ENCODE results near the gene FGF9.

The FGF9 gene

DNA sequence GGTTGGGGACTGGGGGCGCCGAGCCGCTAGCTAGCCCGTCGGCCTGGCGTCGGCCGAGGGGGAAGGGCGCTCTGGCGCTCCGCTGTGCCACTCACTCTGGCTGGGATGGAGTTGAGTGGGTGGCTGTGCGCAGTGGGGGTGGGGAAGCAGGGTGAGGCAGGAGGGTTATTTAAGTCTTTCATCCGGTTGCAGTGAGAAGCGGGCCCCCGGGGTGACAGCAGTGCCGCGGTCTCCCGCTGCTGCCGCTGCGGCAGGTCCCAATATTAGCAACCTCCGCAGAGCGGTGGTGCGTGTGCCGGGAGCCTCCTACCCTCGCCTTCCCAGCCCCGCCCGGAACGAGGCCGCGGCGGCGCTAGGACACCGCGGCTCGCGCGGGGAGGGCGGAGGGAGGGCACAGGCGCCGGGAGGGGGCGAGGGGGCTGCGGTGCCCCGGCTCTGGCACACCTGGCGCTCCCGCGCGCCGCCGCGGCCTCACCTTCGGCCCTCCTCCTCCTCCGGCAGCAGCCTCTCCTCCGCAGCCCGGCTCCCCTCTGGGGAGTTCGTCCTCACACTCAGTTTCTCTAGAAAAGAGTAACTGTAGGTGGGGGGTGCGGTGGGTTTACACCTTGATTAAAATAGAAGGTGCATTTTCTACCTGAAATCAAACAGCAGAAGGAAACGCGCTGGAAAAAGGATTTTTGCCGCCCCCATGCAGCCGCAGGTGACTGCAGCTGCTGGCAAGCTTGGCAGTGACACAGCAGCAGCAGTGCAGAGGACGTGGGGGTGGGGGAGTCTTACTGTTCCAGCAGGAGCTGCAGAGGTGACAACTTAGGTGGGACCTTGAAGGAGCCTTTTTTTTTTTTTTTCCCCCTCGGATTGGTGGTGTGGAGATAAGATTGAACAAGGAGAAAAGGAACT lies 4.5 kb downstream of the FGF9 start:
- DNase-seq = no peak

DNA sequence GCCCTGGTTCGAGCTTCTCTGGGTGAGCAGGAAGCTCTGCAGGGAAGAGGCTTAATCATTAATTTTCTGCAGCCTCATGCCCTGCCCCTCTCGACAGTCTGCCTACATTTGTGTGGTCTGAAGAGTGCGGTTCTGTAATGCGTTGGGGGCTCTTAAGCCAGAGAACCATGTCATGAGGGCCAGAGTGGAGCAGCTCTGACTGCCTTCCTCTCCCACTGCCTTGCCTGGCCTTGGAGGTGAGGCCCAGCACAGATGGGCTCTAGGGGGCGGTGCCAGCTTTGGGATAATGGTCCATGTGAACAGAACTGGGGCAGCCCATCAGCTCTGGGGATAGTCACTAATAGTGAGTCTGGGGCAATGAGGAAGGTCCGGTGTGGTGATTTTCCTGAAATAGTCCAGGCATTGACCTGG lies 5.7 kb downstream of the FGF9 start:
- DNase-seq = no peak

DNA sequence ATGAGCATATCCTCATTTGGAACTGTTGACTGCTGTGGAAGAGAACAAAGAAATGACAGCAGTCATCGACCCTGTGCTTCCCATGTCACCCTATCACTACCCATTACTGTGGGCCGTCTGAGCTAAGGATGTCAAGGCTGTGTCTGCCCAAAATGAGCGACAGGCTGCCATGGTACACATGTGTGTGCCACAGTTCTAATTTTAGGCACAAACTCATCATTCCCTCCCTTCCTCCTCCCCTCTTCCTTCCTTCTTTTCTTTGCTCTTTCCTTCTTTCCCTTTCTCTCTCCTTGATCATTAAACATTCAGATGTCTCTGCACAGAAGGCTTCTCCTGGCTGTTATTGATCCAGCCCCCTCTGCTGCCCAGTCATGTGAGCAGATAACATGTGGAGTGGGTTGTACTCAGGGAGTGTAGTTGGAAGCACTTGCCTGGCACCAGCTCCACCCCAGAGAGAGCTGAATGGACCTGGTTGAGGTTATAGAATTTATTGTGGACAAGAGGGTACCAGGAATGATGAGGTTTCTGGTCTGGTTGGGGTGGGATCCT lies 6.3 kb downstream of the FGF9 start:
- DNase-seq = no peak

DNA sequence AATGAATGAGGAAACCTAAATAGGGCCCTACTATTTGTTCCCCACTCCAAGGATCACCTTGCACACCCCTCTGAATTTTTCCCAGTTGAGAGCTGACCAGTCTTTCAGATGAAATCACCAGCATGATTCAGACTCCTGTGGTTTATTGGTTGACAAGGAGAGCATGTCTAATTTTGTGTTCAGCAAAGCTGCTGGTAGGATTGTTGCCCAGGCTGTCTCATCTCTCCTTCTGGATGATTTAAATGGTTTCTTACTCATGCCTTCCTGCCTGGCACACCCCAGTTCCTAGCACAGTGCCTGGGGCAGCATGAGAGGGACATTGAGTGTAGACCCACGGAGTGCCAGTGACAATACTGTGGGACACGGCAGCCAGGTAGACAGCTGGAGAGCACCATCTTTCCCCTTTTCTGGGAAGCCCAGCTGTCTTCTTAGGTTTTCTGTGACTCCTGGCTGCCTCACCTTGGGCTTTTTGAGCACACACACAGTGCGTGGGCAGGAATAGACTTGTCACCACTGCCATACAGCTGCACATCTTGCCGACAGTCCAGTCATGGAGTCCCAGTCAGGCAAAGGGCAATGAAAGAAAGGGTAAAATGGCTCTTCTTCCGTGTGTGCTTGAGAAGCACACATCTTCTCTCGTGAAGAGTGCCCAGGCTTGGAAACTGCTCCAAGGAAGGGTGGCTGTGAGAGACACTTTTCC lies 12.3 kb downstream of the FGF9 start:
- DNase-seq = no peak

DNA sequence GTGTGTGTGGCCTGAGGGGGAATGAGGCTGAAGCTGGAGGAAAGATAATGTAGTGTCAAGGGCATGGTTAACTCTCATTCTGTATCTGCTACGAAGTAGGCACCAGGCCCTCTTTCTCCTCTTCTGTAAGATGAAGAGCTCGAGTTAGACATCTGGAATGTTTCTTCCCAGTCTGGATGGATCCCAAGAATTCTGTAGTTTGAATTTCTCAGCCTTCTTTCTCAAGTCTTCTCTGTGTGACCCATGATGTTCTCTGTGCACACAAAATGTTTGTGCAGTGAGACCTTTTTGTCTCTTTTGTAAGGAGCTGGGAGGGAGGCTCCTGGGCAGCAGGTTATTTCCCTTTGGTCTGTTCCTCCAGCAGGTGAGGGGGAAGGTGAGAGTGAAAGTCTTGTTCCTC lies 13.7 kb downstream of the FGF9 start:
- no peak for DNase-seq

DNA sequence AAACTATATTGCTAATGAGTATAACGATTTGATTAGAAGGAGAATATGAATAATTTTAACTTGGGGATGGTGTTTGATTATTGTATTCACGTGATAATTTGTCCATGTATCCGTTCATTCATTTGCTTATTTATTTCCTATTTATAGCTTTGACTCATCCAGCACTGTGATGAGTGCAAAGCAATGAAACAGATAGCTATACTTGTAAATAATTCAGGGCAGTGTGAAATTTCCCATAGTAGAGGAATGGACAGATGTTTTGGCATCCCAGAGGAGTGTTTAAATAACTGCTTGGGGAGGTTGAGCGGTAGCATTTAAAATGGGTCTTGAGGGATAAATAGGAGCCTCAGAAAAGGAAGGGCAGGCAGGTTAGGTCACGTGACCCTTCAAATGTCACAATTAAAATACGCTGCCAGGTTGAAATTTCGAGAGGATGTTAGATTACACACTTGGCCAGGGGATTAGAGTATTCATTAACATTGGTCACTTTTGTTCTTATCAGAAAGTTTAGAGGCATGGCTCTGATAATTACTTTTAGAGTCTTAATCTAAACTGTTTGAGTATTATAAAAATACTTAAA lies 14.7 kb downstream of the FGF9 start:
- DNase-seq = no peak

DNA sequence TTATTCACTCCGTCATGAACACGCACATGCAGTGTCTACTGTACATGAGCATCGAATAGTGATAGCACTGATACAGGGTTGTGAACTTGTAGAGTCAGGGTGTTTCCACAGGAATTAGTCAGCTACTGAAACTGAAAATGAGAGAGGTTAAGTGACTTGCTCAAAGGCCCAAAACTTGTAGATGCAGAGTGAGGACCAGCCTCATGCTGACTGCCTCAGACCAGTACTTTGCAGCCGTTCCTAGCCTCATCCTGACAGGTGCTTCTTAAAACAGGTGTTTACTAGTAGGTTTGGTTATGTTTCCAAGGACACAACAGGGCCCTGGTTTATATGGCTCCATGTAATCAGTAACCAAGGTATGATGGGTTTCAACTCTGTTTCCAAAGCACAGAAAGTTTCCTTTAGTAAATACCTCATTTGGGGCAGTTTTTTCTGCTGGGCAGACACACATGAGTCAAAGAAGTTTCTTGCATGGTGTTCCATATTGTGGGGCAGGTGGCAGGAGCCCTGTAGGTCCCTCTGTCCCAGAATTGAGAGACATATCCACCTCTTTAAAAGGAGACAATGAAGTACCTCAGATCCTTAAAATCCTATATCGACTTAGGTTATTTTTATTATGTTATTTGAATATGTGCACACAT lies 16.0 kb downstream of the FGF9 start:
- DNase-seq = no peak

DNA sequence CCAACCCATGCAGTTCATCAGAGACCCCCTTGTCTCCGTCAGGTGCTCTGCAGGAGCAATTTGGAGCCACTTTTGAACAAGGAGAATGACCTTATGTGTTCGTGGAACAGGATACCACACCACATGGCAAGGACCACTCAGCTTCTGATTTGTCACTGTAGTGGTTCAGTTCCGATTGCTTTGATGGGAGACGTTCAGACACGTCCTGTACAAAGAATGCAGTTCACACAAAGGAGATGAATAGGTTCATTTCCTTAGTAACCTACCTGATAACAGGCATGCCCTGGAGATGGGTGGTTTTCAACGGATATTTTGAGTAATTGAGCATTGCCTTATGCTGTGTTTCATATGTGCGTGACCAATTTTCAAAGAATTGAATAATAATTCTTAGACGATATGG lies 17.2 kb downstream of the FGF9 start:
- DNase-seq = no peak

DNA sequence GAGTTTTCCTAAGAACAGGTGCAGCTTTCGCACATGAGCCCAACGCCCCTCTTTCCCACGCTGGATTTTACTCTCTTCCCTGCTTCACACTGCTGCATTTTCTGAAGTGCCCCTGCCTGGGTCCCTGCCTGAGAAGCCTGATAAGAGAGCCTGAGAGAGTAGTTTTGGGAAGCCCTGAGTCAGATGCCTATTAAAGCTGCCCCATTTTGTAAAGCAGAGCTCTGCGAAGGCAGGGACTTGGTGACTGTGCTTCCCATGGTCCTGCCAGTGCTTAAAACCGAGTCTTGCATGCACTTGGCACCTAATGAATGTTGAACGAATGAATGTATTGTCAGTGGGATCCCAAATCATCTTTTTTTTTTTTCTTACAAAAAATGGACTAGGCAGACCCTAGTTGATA lies 18.2 kb downstream of the FGF9 start:
- no peak for DNase-seq

DNA sequence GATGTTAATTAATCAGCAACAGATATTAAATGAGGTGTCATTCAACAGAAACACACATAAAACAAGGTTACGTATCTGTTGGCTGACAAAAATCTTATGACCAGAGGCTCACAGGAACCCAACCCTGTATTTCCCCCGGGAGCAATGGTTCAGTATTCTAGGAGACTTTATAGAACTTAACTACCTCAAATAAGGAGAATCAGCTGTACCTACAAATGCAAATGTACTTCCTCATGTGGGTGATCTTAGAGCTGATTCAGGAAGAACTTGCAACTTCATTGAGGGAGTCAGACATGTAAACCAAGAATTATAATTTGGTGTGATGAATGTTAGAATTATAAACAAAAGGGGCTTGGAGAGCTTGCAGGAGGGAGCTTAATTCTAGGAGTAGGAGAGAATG lies 20.1 kb downstream of the FGF9 start:
- DNase-seq = no peak

DNA sequence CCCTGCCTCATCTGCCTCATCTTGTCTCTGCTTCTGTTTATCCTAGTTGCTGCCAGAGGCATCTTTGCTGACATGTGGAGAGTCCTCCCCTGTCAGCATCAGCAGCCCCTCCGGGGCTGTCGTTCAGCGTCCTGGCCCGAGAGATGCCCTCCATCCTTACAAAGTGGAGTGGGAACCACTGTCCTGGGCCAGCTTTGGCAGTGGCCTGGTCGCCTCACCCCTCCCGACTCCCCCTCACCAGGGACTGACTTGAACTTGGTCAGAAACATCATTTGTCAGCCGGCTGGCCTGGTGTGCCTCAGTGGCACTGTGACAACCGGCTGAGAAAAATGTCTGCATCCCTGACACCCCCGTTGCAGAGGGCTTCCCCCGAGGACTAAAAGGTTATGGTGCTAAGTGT lies 20.6 kb downstream of the FGF9 start:
- DNase-seq = no peak

DNA sequence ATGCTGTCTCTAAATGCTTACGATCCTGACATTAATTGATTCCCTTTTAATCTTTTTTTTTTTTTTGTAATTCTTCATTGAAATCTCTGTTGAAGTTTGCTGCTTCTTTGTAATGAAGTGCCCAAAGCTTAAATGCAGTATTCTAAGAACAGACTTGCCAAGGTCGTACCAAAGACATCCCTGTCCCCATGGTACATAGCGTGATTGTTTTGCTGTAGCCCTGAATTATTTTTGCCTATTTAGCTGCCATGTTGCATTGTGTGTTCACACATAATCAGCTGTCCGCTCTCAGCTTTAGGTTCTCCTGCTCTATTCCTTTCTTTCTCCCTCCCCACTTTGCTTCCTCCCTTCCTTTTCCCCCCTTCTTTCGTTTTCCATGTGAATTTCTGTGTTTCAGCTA lies 21.1 kb downstream of the FGF9 start:
- no peak for DNase-seq

DNA sequence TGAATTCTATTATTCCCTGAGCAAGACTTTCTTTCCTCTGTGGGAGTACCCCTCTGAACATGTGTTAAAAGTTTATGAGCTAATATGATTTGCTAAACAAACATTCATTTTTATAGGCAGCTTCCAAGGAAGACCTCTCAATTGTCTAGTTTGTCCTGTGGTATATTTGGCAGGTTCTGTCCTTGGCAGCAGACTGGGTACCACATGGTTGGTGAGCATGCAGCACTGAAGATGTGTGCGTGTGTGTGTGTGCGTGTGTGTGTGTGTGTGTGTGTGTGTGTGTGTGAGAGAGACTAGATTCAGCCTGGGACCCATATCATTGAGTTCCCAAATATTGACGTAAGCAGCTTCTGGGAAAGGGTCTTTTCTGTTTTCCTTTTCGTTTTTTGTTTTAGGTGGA lies 24.0 kb downstream of the FGF9 start:
- no peak for DNase-seq

DNA sequence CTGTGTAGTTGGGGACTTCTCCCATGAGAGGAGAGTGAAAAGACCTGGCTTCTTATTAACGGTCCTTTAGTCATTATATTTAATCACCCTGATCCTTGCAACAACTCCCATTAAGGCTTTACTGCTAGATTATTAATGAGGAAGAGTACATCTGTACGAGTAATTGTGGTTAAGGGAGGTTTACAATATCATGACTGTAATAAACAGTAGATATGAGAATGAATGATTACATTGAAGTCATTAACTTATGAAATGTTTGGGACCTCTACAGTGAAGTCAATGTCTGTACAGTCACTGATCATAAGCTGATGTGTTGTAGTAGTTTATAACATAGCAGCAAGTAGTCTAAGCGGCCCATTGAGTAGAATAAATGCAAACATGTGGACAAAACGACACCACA lies 24.7 kb downstream of the FGF9 start:
- DNase-seq = no peak

DNA sequence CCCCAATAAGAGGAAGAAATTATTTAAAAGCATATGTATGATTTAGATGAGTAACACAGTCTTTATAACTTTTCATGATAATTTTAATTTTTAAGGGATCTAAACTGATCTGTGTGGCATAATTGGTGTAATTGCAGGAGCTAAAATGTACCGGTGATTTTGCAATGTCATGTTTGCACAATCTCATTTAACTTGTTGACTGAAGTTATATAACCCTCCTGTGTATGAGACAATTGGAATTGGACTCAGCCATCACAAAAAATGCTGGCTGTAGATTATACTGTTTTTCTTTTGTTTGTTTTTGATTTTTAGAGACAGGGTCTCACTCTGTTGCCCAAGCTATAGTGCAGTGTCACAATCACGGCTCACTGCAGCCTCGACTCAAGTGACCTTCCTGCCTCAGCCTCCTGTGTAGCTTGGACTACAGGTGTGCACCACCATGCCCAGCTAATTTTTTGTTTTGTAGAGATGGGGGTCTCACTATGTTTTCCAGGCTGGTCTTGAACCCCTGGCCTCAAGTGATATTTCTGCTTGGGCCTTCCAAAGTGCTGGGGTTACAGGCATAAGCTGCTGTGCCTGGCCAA lies 26.1 kb downstream of the FGF9 start:
- DNase-seq = no peak

DNA sequence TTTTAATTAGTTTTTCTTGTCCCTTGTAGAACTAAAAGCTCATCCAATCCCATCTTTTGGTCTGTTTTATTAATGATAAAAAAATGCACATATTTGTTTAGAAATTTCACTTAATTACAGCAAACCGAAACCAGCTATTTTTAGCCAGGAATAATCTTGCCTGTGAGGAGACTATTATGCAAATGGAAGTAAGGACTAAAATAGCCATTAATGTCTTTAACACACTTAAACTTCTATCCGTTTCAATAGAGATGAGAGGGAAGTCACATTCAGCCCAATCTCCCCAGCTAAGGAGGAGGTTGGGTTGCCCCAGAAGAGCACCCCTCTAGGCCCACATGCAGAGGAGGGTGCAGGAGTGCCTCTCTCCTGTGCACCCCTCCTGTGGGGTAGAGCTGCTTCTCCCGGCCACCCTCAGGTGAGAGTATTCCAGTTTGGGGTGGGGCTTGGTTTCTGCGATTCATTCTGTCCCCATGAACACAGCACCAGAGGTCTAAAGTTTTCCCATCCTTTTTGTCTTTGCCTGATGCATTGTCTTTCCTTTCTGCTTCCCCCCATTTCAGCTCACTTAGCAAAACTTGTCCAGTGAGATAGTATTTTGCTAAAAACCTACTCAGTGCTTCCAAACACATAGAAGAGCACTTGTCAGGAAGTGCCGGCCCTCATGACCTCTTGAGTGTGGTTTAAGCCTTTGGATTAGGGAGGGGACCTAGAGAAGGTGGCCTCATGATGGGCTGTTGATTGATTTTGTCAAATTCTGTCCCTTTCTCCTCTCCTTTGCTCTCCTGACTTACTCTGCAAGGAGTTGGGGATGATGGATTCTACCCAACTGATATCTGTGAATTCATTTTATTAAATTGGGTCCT lies 28.2 kb downstream of the FGF9 start:
- DNase-seq = no peak

DNA sequence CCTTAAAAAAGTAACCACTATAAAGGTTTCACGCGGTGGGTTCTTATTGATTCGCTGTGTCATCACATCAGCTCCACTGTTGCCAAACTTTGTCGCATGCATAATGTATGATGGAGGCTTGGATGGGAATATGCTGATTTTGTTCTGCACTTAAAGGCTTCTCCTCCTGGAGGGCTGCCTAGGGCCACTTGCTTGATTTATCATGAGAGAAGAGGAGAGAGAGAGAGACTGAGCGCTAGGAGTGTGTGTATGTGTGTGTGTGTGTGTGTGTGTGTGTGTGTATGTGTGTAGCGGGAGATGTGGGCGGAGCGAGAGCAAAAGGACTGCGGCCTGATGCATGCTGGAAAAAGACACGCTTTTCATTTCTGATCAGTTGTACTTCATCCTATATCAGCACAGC lies 30.6 kb downstream of the FGF9 start:
- no peak for DNase-seq

DNA sequence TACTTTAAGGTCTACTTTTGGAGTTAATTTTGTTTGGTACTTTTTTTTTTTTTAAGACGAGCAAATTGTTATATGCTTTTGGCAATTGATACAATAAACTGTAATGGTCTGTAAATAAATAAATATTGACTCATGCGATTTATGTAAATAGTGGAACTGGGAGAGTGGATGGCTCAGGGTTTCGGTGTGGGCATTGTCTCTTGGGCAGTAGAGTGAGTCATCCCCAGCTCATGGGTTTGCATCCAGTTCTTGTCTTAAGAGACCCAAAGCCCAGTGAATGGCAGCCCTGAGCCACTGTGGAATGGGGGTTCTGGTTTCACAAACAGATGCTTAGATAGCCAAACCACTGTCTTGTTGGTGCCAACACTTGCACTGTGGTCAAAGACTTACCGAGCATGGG lies 33.0 kb downstream of the FGF9 start:
- DNase-seq = no peak

DNA sequence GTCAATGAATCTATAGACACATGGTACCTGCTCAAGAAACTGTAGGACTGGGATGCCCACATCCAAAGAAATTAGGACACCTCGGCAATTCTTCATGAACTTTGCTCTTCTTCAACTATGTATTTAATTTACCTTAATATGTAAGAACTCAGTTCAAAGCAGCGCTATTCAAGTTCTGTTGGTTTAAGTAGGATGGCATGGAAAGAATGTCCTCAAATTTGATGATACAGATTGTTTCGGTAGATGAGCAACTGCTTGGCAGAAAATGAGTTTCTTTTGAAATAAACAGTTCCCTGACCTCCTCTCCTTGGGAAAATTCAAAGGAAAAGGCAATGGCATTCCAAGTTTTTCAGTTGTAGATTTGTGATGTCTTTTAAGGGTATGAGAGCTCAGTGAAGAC lies 36.7 kb downstream of the FGF9 start:
- DNase-seq = no peak

DNA sequence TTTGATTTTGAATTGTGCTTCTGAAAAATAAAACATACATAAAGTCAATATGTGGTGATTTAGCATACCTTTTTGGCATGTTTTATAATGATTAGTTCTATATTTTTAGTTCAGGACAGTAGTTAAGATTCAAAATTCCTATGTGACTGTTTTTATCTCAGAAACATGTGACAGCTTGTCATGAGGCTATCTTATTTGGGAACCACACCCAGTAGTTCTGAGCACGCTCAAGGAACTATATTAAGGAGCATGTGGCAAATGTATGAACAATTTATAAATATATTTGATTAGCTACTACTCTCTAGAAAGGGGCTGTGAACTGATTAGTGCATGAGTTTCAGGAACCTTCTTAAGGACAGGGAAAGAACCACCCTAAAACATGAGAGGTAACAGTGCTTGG lies 38.8 kb downstream of the FGF9 start:
- no peak for DNase-seq

DNA sequence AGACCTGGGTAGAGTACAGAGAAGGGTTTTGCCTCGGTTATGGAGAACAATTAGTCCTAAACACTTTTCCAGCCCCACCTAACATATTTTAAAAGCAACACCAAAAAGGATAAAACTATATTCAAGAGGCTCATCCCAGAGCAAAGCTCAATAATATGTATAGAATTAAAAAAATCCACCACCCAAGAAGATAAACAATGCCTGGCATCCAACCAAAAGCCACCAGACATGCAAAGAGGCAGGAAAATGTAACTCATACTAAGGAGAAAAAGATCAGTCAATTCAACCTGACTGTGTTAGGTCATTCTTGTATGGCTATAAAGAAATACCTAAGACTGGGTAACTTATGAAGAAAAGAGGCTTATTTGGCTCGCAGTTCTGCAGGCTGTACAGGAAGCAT lies 39.3 kb downstream of the FGF9 start:
- no peak for DNase-seq

DNA sequence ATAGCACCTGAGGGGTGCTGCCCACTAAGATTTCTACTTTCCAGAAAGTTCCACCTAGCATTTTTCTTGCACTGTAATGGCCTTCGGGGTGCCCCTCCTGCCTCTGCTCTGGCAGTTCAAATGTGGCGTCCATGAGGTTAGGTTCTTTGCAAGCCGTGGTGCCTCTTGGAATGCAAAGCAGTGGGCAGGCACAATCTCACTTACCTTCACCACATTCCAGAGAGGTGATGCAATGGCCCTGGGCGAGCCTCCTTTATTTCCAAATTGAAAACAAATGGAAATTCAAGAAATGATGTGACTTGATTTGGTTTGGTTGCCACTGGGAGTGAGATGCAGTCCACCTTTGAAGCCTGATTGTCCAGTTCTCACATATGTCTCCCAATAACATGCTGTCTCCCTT lies 46.9 kb downstream of the FGF9 start:
- no peak for DNase-seq

Data from inflammatory macrophage treated with lipopolysaccharide for 4 hours (primary cell).